HepG2 (cell line): ENCODE data around the gene SYT1.

Source experiments
- KLF11 ChIP-seq: IDR thresholded peaks from 2 replicates; pipeline ENCODE4 v1.6.1; 2016; ENCODE audit warnings: missing compliant biosample characterization
- KLF16 ChIP-seq, 2 experiments: sonication (generic) in 1 of 2; formaldehyde crosslinking in 1 of 2; IDR thresholded peaks; 2 replicates each; pipeline versions ENCODE4 v1.6.1 to v1.8.0; 2016 to 2023; ENCODE audit warnings: missing genetic modification reagents in 2 of 2, missing compliant biosample characterization in 1 of 2

GRCh38 chr12:79444089-79444488, 579.5 kb downstream of the SYT1 start:
- TF ChIP-seq KLF16 (CRISPR knock-in tag; IDR thresholded peaks at IDR 0.05) = no peak
- TF ChIP-seq KLF11 (CRISPR knock-in tag) = no peak
